H9 (cell line): Measurements from ENCODE around the gene B3GNT2. TPM values are rescaled to one million over a fixed set of nuclear protein-coding genes. Genes with fewer than 3 reads are reported as not detected.
"Not testable (repeated sequence)": the region's sequence is repeated elsewhere in the genome, so short reads cannot be mapped to it uniquely, and the experiment has no call there.

ENCODE experiments used
- DNase-seq: peaks from one replicate; pipeline ENCODE4 v3.0.0-alpha.2; 2017
- H2AFZ ChIP-seq: one replicate; pipeline ENCODE4 v1.6.1; 2013; ENCODE audit warnings: mild to moderate bottlenecking, low read length, control low read depth, moderate library complexity
- H2AK5ac ChIP-seq: 2 replicates; pipeline ENCODE4 v1.6.1; 2013; ENCODE audit warnings: low read length, control low read depth, mixed read lengths; ENCODE audit not compliant: insufficient read length
- H2BK120ac ChIP-seq: one replicate; pipeline ENCODE4 v1.6.1; 2013; ENCODE audit warnings: low read depth, mild to moderate bottlenecking, low read length, control low read depth, inconsistent platforms; ENCODE audit not compliant: poor library complexity, severe bottlenecking
- H2BK12ac ChIP-seq: 2 replicates; pipeline ENCODE4 v1.6.1; 2013; ENCODE audit warnings: low read length, control low read depth, mixed read lengths, low read depth; ENCODE audit not compliant: insufficient read length
- H2BK15ac ChIP-seq: 2 replicates; pipeline ENCODE4 v1.6.1; 2013; ENCODE audit warnings: low read depth, low read length, control low read depth
- H2BK20ac ChIP-seq: one replicate; pipeline ENCODE4 v1.6.1; 2013; ENCODE audit warnings: low read depth, mild to moderate bottlenecking, low read length, control low read depth, inconsistent platforms; ENCODE audit not compliant: poor library complexity, severe bottlenecking
- H2BK5ac ChIP-seq: 2 replicates; pipeline ENCODE4 v1.6.1; 2013; ENCODE audit warnings: low read length, control low read depth, mixed read lengths; ENCODE audit not compliant: insufficient read length
- H3K14ac ChIP-seq: 2 replicates; pipeline ENCODE4 v1.6.1; 2013; ENCODE audit warnings: low read length, control low read depth; ENCODE audit not compliant: insufficient read depth
- H3K18ac ChIP-seq: 2 replicates; pipeline ENCODE4 v1.6.1; 2013; ENCODE audit warnings: low read depth, mild to moderate bottlenecking, mixed read lengths, low read length, control low read depth; ENCODE audit not compliant: insufficient read length
- H3K23ac ChIP-seq: 2 replicates; pipeline ENCODE4 v1.6.1; 2013; ENCODE audit warnings: low read length, control low read depth, mixed read lengths, low read depth; ENCODE audit not compliant: insufficient read length
- H3K23me2 ChIP-seq: 2 replicates; pipeline ENCODE4 v1.6.1; 2013; ENCODE audit warnings: low read depth, mild to moderate bottlenecking, mixed read lengths, low read length, control low read depth; ENCODE audit not compliant: insufficient read length, poor library complexity, severe bottlenecking
- H3K27ac ChIP-seq: 2 replicates; pipeline ENCODE4 v1.5.1; 2013; ENCODE audit warnings: low read length, control low read depth, mixed read lengths, low read depth; ENCODE audit not compliant: insufficient read length
- H3K27me3 ChIP-seq: 2 replicates; pipeline ENCODE4 v1.6.1; 2013; ENCODE audit warnings: low read length, control low read depth, inconsistent platforms; ENCODE audit not compliant: insufficient read depth
- H3K4ac ChIP-seq: 2 replicates; pipeline ENCODE4 v1.6.1; 2013; ENCODE audit warnings: low read depth, mild to moderate bottlenecking, control low read depth, inconsistent platforms, low read length, moderate library complexity
- H3K4me1 ChIP-seq: 2 replicates; pipeline ENCODE4 v1.6.1; 2013; ENCODE audit warnings: low read length, control low read depth, inconsistent platforms; ENCODE audit not compliant: insufficient read depth
- H3K4me2 ChIP-seq: 2 replicates; pipeline ENCODE4 v1.6.1; 2013; ENCODE audit warnings: low read length, control low read depth, mixed read lengths; ENCODE audit not compliant: insufficient read length, insufficient read depth
- H3K56ac ChIP-seq: 2 replicates; pipeline ENCODE4 v1.6.1; 2013; ENCODE audit warnings: low read depth, mild to moderate bottlenecking, mixed read lengths, low read length, control low read depth; ENCODE audit not compliant: insufficient read length
- H3K79me1 ChIP-seq: 2 replicates; pipeline ENCODE4 v1.6.1; 2013; ENCODE audit warnings: low read depth, mild to moderate bottlenecking, moderate library complexity, low read length, control low read depth, inconsistent platforms; ENCODE audit not compliant: insufficient read depth, poor library complexity, severe bottlenecking
- H3K79me2 ChIP-seq: 2 replicates; pipeline ENCODE4 v1.6.1; 2013; ENCODE audit warnings: low read length, control low read depth, inconsistent platforms; ENCODE audit not compliant: insufficient read depth
- H3K9ac ChIP-seq: 2 replicates; pipeline ENCODE4 v1.6.1; 2013; ENCODE audit warnings: low read length, control low read depth, mixed read lengths; ENCODE audit not compliant: insufficient read length; ENCODE audit errors: extremely low read depth
- H3K9me3 ChIP-seq: one replicate; pipeline ENCODE4 v1.6.1; 2013; ENCODE audit warnings: low read depth, low read length, inconsistent platforms; ENCODE audit not compliant: control insufficient read depth
- H3T11ph ChIP-seq: one replicate; pipeline ENCODE4 v1.6.1; 2013; ENCODE audit warnings: mild to moderate bottlenecking, low read length, control low read depth, inconsistent platforms
- H4K20me1 ChIP-seq: one replicate; pipeline ENCODE4 v1.6.1; 2013; ENCODE audit not compliant: control insufficient read depth, insufficient read length, insufficient read depth
- H4K5ac ChIP-seq: 2 replicates; pipeline ENCODE4 v1.6.1; 2013; ENCODE audit warnings: low read depth, mild to moderate bottlenecking, mixed read lengths, low read length, control low read depth; ENCODE audit not compliant: insufficient read length
- H4K8ac ChIP-seq: replicated peaks from 2 replicates; pipeline ENCODE4 v1.6.1; 2013; ENCODE audit warnings: low read length, control low read depth, mixed read lengths, low read depth; ENCODE audit not compliant: insufficient read length
- H4K91ac ChIP-seq: 2 replicates; pipeline ENCODE4 v1.6.1; 2013; ENCODE audit warnings: low read depth, mild to moderate bottlenecking, moderate library complexity, mixed read lengths, low read length, control low read depth; ENCODE audit not compliant: insufficient read length
- H3K27ac Mint-ChIP-seq, 3 experiments: 2 replicates in 2 of 3; 3 replicates in 1 of 3; pipeline ENCODE4 v1.8.0; 2020 to 2021; ENCODE audit warnings: mixed read lengths in 3 of 3, mild to moderate bottlenecking in 1 of 3, moderate library complexity in 1 of 3
- H3K27me3 Mint-ChIP-seq: 2 replicates; pipeline ENCODE4 v1.8.0; 2021; ENCODE audit warnings: low read depth, mild to moderate bottlenecking, moderate library complexity, mixed read lengths
- H3K36me3 Mint-ChIP-seq, 3 experiments: 2 replicates in 2 of 3; 3 replicates in 1 of 3; pipeline ENCODE4 v1.8.0; 2020 to 2021; ENCODE audit warnings: low read depth in 3 of 3, mixed read lengths in 3 of 3; ENCODE audit not compliant: insufficient read depth in 1 of 3
- H3K4me1 Mint-ChIP-seq, 2 experiments: 2 replicates each; pipeline ENCODE4 v1.8.0; 2020; ENCODE audit warnings: mixed read lengths in 2 of 2
- H3K4me3 Mint-ChIP-seq, 2 experiments: 2 replicates in 1 of 2; 3 replicates in 1 of 2; pipeline ENCODE4 v1.8.0; 2020 to 2021; ENCODE audit warnings: mild to moderate bottlenecking in 2 of 2, mixed read lengths in 2 of 2, moderate library complexity in 1 of 2
- H3K9me3 Mint-ChIP-seq, 2 experiments: 2 replicates in 1 of 2; 3 replicates in 1 of 2; pipeline ENCODE4 v1.8.0; 2020; ENCODE audit warnings: mild to moderate bottlenecking in 2 of 2, mixed read lengths in 2 of 2, moderate library complexity in 1 of 2
- CTCF ChIP-seq: fragments of 200-600 bp; sonication (generic); conservative IDR thresholded peaks from 3 replicates; pipeline ENCODE4 v1.8.0; 2021; ENCODE audit warnings: antibody characterized with exemption, mild to moderate bottlenecking
- WGBS: extraction: QIAGEN DNeasy Blood & Tissue Kit; methylation state at CpG from one replicate; pipeline ENCODE4 v1.1.7; 2013; ENCODE audit warnings: missing lambda C conversion rate, low lambda C conversion rate, mixed read lengths; ENCODE audit not compliant: insufficient read length; ENCODE audit errors: extremely low coverage; 5-methylcytosine and 5-hydroxymethylcytosine counted together
- total RNA-seq: library from RNA; stranded (reverse); gene quantifications from 2 replicates; pipeline ENCODE4 v1.2.1, GENCODE V29; 2021

B3GNT2 gene
- total RNA-seq, 1 experiment from 2014 or later, result 55.3 TPM

DNA sequence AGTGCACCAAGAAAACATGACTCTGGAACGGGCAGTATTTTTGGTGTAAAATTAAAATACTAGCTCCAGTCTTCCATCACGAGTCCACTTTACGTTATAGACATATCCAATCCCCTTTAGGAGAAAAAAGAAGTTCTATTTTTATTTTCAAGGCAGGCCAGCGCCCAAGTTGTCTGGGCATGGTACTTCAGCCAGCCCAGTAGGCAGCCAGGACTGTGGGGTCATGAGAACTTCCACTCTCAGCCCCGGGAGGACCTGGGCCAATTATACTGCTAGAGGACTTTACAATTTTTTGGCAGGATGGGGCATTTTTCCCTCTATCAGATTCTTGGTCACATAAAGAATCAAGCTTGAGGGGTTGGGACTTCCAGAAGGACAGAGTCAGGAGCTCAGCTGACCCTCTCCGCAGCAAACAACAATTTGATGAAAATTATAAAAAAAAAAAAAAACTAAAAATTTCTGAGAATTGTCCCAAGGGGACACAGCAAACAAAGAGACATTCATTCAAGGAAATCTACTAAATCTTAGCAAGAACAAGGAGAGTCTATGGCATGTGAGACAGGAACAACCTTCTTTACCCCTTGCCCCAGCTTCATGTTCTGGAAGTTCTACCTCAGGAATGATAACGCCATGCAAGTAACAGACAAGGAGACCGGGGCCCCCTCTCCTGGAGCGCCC lies 37.3 kb upstream of the B3GNT2 start:
- Histone ChIP-seq H3K79me2 (no peaks in the 10 kb centered on the region), H4K5ac (no peak overlapping the region), H3K18ac (no peak overlapping the region), H2BK120ac (no peak overlapping the region), H3K4me2 (no peak overlapping the region), H3K9ac (no peak overlapping the region), H3K4ac (no peak overlapping the region), H3K14ac (no peak overlapping the region), H4K91ac (no peak overlapping the region), H2BK5ac (no peak overlapping the region), H3K27me3 (no peaks in the 10 kb centered on the region), H3T11ph (no peak overlapping the region), H3K56ac (no peak overlapping the region), H3K79me1 (no peaks in the 10 kb centered on the region), H2BK20ac (no peak overlapping the region), H2AFZ (no peak overlapping the region), H4K20me1 (no peaks in the 10 kb centered on the region), H2AK5ac (no peak overlapping the region), H3K27ac (no peak overlapping the region), H3K4me1 (no peaks in the 10 kb centered on the region), H3K9me3 (no peaks in the 10 kb centered on the region), H3K23me2 (no peaks in the 10 kb centered on the region), H4K8ac (no peak overlapping the region), H2BK15ac (no peak overlapping the region), H2BK12ac (no peak overlapping the region), H3K23ac (no peak overlapping the region)
- Mint-ChIP-seq H3K4me3 (no peak overlapping the region), H3K9me3 (peaks cover 0 to 5% of the 10 kb centered on the region in 2 experiments; a peak in 1 of 5 replicates), H3K36me3 (0 out of 7 replicates have a peak, but pooled peaks cover 0 to 6% (median 3%) of the 10 kb centered on the region in 3 experiments), H3K4me1 (peaks cover 20% of the 10 kb centered on the region in 2 experiments), H3K27ac (no peak overlapping the region), H3K27me3 (no peaks in the 10 kb centered on the region)
- WGBS, result no CpG with 5 or more reads among the region's 9 CpGs
- no peak for DNase-seq
- no peak for TF ChIP-seq CTCF

GRCh38 chr2:62160691-62161090 lies 35.2 kb upstream of the B3GNT2 start:
- H3K79me2 ChIP-seq, H3K27me3 Mint-ChIP-seq: not testable (repeated sequence)

More at GRCh38 chr2:62160691-62161090, 35.2 kb upstream of the B3GNT2 start:
- H4K91ac ChIP-seq, H3T11ph ChIP-seq, H3K27me3 ChIP-seq, H3K4ac ChIP-seq, H2BK15ac ChIP-seq, H2BK20ac ChIP-seq, H2BK120ac ChIP-seq, H3K18ac ChIP-seq, H3K56ac ChIP-seq, H3K23me2 ChIP-seq, H3K79me1 ChIP-seq, DNase-seq, H3K23ac ChIP-seq, H2AFZ ChIP-seq, H4K20me1 ChIP-seq, H3K9ac ChIP-seq, H3K9me3 Mint-ChIP-seq, H2AK5ac ChIP-seq, H3K4me3 Mint-ChIP-seq, H3K14ac ChIP-seq, H2BK12ac ChIP-seq, H3K4me1 ChIP-seq, H3K4me2 ChIP-seq, H4K5ac ChIP-seq, H2BK5ac ChIP-seq, H4K8ac ChIP-seq, H3K27ac ChIP-seq, H3K36me3 Mint-ChIP-seq, H3K9me3 ChIP-seq: not testable (repeated sequence)
- Mint-ChIP-seq H3K27ac (peak overlapping the region in 1 of 3 experiments; percentile 77; a peak in 1 of 7 replicates), H3K4me1 (peaks cover 31 to 32% of the 10 kb centered on the region in 2 experiments)
- WGBS, result no CpG with 5 or more reads among the region's 9 CpGs
